Endothelial cell of umbilical vein (primary cell): ENCODE data around the gene TRAPPC2B. TPM values are rescaled to one million over a fixed set of nuclear protein-coding genes. Genes with fewer than 3 reads are reported as not detected.

Experiments
- BruUV-seq: library from RNA; stranded (reverse); fragments of 400-500 nt; replicated peaks from 2 replicates; lab custom pipeline; 2021; lab: Mats Ljungman, UMichigan
- CTCF ChIA-PET: fragments of 300-600, 350-600 bp; sonication (Branson Sonifier 250); formaldehyde crosslinking; loops from one replicate; lab custom pipeline; 2021; ENCODE audit warnings: antibody characterized with exemption, inconsistent platforms; lab: Charles Lee
- POLR2A ChIA-PET: fragments of 300-600, 350-600 bp; sonication (Branson Sonifier 250); formaldehyde crosslinking; loops from one replicate; lab custom pipeline; 2021; ENCODE audit warnings: antibody characterized with exemption, inconsistent platforms; lab: Charles Lee
- DNase-seq: peaks from one replicate; pipeline ENCODE4 v3.0.0-alpha.2; 2011; ENCODE audit warnings: low read depth, low spot score
- FAIRE-seq: peaks from 2 replicates; lab custom pipeline; 2011; peaks lifted over from hg19 to GRCh38; lab: Jason Lieb, UNC
- H2AFZ ChIP-seq: 2 replicates; pipeline ENCODE4 v1.6.0; 2012; ENCODE audit warnings: low read depth, low read length, control low read depth, inconsistent platforms
- H3K27ac ChIP-seq: 2 replicates; pipeline ENCODE4 v1.5.1; 2011; ENCODE audit warnings: low read depth, mild to moderate bottlenecking, control low read depth, low read length, moderate library complexity; ENCODE audit not compliant: insufficient read depth
- H3K27me3 ChIP-seq, 2 experiments: 2 replicates each; pipeline versions ENCODE4 v1.6.0 to v1.6.1; 2011; ENCODE audit warnings: low read length in 2 of 2, mixed read lengths in 1 of 2; ENCODE audit not compliant: control insufficient read depth in 2 of 2, insufficient read depth in 2 of 2
- H3K36me3 ChIP-seq, 2 experiments: 2 replicates in 1 of 2; 3 replicates in 1 of 2; pipeline ENCODE4 v1.5.1; 2011; ENCODE audit warnings: low read length in 2 of 2, mild to moderate bottlenecking in 1 of 2, moderate library complexity in 1 of 2; ENCODE audit not compliant: control insufficient read depth in 2 of 2, insufficient read depth in 2 of 2; ENCODE audit errors: extremely low read depth in 1 of 2
- H3K4me1 ChIP-seq: 3 replicates; pipeline ENCODE4 v1.5.1; 2011; ENCODE audit warnings: mild to moderate bottlenecking, low read length; ENCODE audit not compliant: control insufficient read depth, insufficient read depth; ENCODE audit errors: extremely low read depth
- H3K4me2 ChIP-seq: 2 replicates; pipeline ENCODE4 v1.6.1; 2011; ENCODE audit warnings: low read length, control low read depth, mixed read lengths; ENCODE audit not compliant: insufficient read depth
- H3K4me3 ChIP-seq, 3 experiments: fragments of 200-600 bp in 1 of 3; sonication (generic), shearing (Covaris generic) in 1 of 3; replicated peaks in 1 of 3; 2 replicates each; pipeline ENCODE4 v1.5.1; 2011 to 2016; ENCODE audit warnings: control low read depth in 3 of 3, low read length in 3 of 3, mild to moderate bottlenecking in 2 of 3, inconsistent platforms in 1 of 3, low read depth in 1 of 3, moderate library complexity in 1 of 3; ENCODE audit not compliant: insufficient read depth in 1 of 3
- H3K79me2 ChIP-seq: 2 replicates; pipeline ENCODE4 v1.6.0; 2012; ENCODE audit warnings: low read length, inconsistent platforms; ENCODE audit not compliant: control insufficient read depth, insufficient read depth
- H3K9ac ChIP-seq: replicated peaks from 2 replicates; pipeline ENCODE3; 2011; ENCODE audit warnings: low read length, control low read depth; ENCODE audit not compliant: insufficient read depth; ENCODE audit errors: extremely low read depth
- H3K9me1 ChIP-seq: replicated peaks from 3 replicates; pipeline ENCODE4 v1.6.0; 2011; ENCODE audit warnings: mild to moderate bottlenecking, low read length; ENCODE audit not compliant: control insufficient read depth, insufficient read depth; ENCODE audit errors: extremely low read depth
- H3K9me3 ChIP-seq: replicated peaks from 2 replicates; pipeline ENCODE4 v1.5.1; 2012; ENCODE audit warnings: low read length, inconsistent platforms; ENCODE audit not compliant: control insufficient read depth, insufficient read depth
- H4K20me1 ChIP-seq: replicated peaks from 2 replicates; pipeline ENCODE3; 2011; ENCODE audit warnings: mild to moderate bottlenecking, low read length; ENCODE audit not compliant: control insufficient read depth, insufficient read depth; ENCODE audit errors: extremely low read depth
- CTCF ChIP-seq, 2 donors: IDR thresholded peaks; 1 replicate in 1 of 2; 2 replicates in 1 of 2; pipeline ENCODE4 v1.5.1; 2011; ENCODE audit warnings: low read length in 2 of 2, mild to moderate bottlenecking in 2 of 2, moderate library complexity in 2 of 2, control low read depth in 1 of 2, inconsistent platforms in 1 of 2, low read depth in 1 of 2; ENCODE audit not compliant: insufficient read depth in 1 of 2; ENCODE audit errors: extremely low read depth in 1 of 2
- EZH2 ChIP-seq: IDR thresholded peaks from 2 replicates; pipeline ENCODE4 v1.6.1; 2012; ENCODE audit warnings: borderline replicate concordance, low read depth, mild to moderate bottlenecking, moderate library complexity, low read length, inconsistent platforms; ENCODE audit not compliant: severe bottlenecking
- FOS ChIP-seq: IDR thresholded peaks from 2 replicates; pipeline ENCODE4 v1.6.1; 2011; ENCODE audit warnings: mild to moderate bottlenecking, low read length, moderate library complexity, borderline replicate concordance; ENCODE audit not compliant: insufficient read depth
- JUN ChIP-seq: IDR thresholded peaks from 2 replicates; pipeline ENCODE4 v1.6.1; 2011; ENCODE audit warnings: borderline replicate concordance, low read depth; ENCODE audit not compliant: insufficient read length, insufficient read depth
- MYC ChIP-seq: IDR thresholded peaks from one replicate; pipeline ENCODE4 v1.6.1; 2011; ENCODE audit warnings: mild to moderate bottlenecking, low read depth, low read length
- POLR2A ChIP-seq: IDR thresholded peaks from 2 replicates; pipeline ENCODE4 v1.6.1; 2012; ENCODE audit warnings: low read depth, mild to moderate bottlenecking, control low read depth, low read length
- POLR2AphosphoS5 ChIP-seq: IDR thresholded peaks from 2 replicates; pipeline ENCODE4 v1.6.1; 2012; ENCODE audit warnings: low read depth, mild to moderate bottlenecking, control low read depth, low read length, moderate library complexity; ENCODE audit not compliant: insufficient read depth
- dilution Hi-C: fragments of 300-500 bp; cut with MboI; formaldehyde crosslinking; loops from one replicate; pipeline ENCODE4 v1.15.0; 2019; ENCODE audit warnings: low sequenced_read_pairs; ENCODE audit not compliant: extremely low pct_ligation_motif_present
- intact Hi-C: fragments of 100-400 bp; cut with micrococcal nuclease; formaldehyde crosslinking; loops from one replicate; pipeline ENCODE4 v1.10.0; 2022
- polyA plus RNA-seq, 4 experiments: library from polyadenylated mRNA; depleted of rRNA in 3 of 4; stranded (reverse) in 3 of 4; unstranded in 1 of 4; fragments of >200 nt; gene quantifications; 2 replicates each; pipeline versions ENCODE4 v1.2.1 to v1.2.3, GENCODE V29; 2011 to 2012; ENCODE audit warnings: missing spikeins in 1 of 4
- total RNA-seq: library from RNA; stranded (reverse); gene quantifications from 2 replicates; pipeline ENCODE4 v1.2.3, GENCODE V29; 2021

Gene TRAPPC2B
- total and polyA plus RNA-seq, 2 donors (not counting 3 experiments of a cell fraction or from before 2014, with no cell fraction given): 6.3 to 24.3 TPM

DNA sequence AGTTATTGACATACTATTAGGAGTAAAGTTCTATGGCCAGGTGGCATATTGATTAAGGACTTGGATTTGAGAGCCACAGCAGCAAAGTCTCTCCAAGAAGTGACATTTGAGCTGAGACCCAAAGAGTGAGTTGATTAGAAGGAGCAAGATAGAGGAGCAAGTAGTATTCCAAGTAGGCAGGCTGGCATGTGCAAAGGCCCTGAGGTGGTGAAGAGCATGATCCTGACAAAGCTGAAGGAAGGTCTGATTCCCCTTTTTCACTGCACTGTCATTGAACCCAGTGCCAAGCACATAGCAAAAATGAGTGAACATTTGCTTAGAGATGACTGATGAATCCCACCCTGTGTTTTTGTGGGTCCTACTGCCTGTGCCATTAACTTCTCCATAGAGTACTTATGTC is 38.4 kb upstream of the TRAPPC2B start:
- H3K27ac ChIP-seq: no peak overlapping the region
- CTCF ChIA-PET: no interaction called here

GRCh38 chr19:57327993-57328392 is 35.4 kb upstream of the TRAPPC2B start:
- no peak overlapping the region for H3K4me2 ChIP-seq
- no TSS peak for BruUV-seq
- H3K9me3 ChIP-seq: peaks cover 7% of the 10 kb centered on the region
- dilution Hi-C loops: no loop called here
- no peak overlapping the region for H3K4me3 ChIP-seq
- no peaks in the 10 kb centered on the region for H3K27me3 ChIP-seq
- CTCF ChIA-PET: no interaction called here
- peaks cover 11 to 39% of the 10 kb centered on the region in 2 experiments for H3K36me3 ChIP-seq
- no peak for FAIRE-seq
- DNase-seq: no peak
- POLR2A ChIA-PET: no interaction called here
- H2AFZ ChIP-seq: no peak overlapping the region
- no peaks in the 10 kb centered on the region for H3K4me1 ChIP-seq
- H3K27ac ChIP-seq: no peak overlapping the region
- no peaks in the 10 kb centered on the region for H3K9me1 ChIP-seq
- TF ChIP-seq EZH2: no peak
- no peak for TF ChIP-seq POLR2AphosphoS5
- TF ChIP-seq MYC: no peak
- TF ChIP-seq CTCF (IDR thresholded peaks at IDR 0.05; ENCODE audit: extremely low read depth in 1 of 2, insufficient read depth in 1 of 2, low read depth in 1 of 2, low read length in 2 of 2): no peak
- no peak for TF ChIP-seq POLR2A
- H3K79me2 ChIP-seq: peaks cover 2% of the 10 kb centered on the region
- no peak overlapping the region for H3K9ac ChIP-seq
- intact Hi-C loops: no loop called here
- H4K20me1 ChIP-seq: no peaks in the 10 kb centered on the region

More for the DNA sequence above, 38.4 kb upstream of the TRAPPC2B start:
- Histone ChIP-seq H3K4me1 (peaks cover 6% of the 10 kb centered on the region), H3K9me3 (peaks cover 7% of the 10 kb centered on the region), H3K27me3 (no peaks in the 10 kb centered on the region), H4K20me1 (no peaks in the 10 kb centered on the region), H3K4me2 (no peak overlapping the region), H3K4me3 (no peak overlapping the region), H3K79me2 (peaks cover 24% of the 10 kb centered on the region), H2AFZ (no peak overlapping the region), H3K36me3 (peaks cover 11 to 39% of the 10 kb centered on the region in 2 experiments), H3K9me1 (no peaks in the 10 kb centered on the region), H3K9ac (no peak overlapping the region)
- BruUV-seq: no TSS peak
- DNase-seq (no peak), FAIRE-seq (no peak)
- POLR2A ChIA-PET: no interaction called here
- dilution Hi-C loops (no loop called here), intact Hi-C loops (loop anchor here (5.0 kb wide), 1 partner anchor 43 kb away; the partner anchor contains the start of gene ZNF460)
- TF ChIP-seq MYC (no peak), FOS (no peak), JUN (no peak), EZH2 (no peak)
